GM13976 (cell line): ENCODE results near the gene USF2.
A peak's percentile ranks its signal among the peaks of the same experiment; 100 is the strongest.

ENCODE experiments used
- DNase-seq: peaks from one replicate; pipeline ENCODE4 v3.0.0; 2012; ENCODE audit warnings: low spot score
- in situ Hi-C: fragments of 300-500 bp; cut with MboI; formaldehyde crosslinking; loops from one replicate; pipeline ENCODE4 v1.12.0; 2022; ENCODE audit warnings: low sequenced_read_pairs, mixed read lengths, inconsistent platforms; ENCODE audit not compliant: unreplicated experiment
- TF ChIP-seq, protein P1 (sequence below): IDR thresholded peaks from 2 replicates; pipeline ENCODE4 v1.5.1; 2012; ENCODE audit warnings: borderline replicate concordance, mild to moderate bottlenecking; ENCODE audit not compliant: insufficient read depth; ENCODE audit errors: extremely low read depth, missing control alignments, control extremely low read depth

USF2 gene

DNA sequence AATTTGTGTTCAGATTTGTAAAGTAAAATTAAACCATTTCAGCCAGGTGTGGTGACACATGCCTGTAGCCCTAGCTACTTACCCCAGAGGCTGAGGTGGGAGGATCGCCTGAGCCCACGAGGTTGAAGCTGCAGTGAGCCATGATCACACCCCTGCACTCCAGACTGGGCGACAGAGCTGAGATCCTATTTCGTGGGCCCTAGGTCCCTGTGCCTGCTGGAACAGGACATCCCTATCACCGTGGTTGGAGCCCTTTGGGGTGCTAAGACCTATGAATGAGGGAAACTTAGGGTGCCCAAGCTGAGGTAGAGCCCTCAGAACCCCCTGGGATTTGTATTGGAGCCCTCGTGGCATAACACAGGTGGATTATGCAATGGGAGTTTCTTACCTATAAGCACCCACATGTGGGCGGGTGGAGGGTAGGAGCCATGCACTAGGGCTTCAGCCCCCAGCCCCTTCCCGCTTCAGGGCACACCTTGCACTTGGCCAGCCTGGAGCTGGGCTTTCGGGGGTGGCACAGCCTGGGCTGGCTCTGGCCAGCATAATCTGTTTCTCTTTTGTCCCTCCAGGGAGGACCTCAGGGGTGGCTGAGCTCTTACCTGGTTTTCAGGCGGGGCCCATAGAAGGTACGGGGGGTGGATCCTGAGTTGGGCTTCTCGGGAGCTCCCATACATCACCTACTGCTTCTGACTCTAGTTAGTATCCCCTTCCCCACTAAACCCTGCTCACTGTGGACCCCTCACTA is 7.2 kb upstream of the USF2 start:
- in situ Hi-C loops, result no loop called here
- TF ChIP-seq, protein P1, sequence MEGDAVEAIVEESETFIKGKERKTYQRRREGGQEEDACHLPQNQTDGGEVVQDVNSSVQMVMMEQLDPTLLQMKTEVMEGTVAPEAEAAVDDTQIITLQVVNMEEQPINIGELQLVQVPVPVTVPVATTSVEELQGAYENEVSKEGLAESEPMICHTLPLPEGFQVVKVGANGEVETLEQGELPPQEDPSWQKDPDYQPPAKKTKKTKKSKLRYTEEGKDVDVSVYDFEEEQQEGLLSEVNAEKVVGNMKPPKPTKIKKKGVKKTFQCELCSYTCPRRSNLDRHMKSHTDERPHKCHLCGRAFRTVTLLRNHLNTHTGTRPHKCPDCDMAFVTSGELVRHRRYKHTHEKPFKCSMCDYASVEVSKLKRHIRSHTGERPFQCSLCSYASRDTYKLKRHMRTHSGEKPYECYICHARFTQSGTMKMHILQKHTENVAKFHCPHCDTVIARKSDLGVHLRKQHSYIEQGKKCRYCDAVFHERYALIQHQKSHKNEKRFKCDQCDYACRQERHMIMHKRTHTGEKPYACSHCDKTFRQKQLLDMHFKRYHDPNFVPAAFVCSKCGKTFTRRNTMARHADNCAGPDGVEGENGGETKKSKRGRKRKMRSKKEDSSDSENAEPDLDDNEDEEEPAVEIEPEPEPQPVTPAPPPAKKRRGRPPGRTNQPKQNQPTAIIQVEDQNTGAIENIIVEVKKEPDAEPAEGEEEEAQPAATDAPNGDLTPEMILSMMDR, result no peak
- peak; percentile 30 for DNase-seq

- peak; percentile 17 for DNase-seq
- in situ Hi-C loops, result no loop called here
- TF ChIP-seq, protein P1, result no peak
These were observed 6.5 kb upstream of the USF2 start for GRCh38 chr19:35262101-35262761.

DNA sequence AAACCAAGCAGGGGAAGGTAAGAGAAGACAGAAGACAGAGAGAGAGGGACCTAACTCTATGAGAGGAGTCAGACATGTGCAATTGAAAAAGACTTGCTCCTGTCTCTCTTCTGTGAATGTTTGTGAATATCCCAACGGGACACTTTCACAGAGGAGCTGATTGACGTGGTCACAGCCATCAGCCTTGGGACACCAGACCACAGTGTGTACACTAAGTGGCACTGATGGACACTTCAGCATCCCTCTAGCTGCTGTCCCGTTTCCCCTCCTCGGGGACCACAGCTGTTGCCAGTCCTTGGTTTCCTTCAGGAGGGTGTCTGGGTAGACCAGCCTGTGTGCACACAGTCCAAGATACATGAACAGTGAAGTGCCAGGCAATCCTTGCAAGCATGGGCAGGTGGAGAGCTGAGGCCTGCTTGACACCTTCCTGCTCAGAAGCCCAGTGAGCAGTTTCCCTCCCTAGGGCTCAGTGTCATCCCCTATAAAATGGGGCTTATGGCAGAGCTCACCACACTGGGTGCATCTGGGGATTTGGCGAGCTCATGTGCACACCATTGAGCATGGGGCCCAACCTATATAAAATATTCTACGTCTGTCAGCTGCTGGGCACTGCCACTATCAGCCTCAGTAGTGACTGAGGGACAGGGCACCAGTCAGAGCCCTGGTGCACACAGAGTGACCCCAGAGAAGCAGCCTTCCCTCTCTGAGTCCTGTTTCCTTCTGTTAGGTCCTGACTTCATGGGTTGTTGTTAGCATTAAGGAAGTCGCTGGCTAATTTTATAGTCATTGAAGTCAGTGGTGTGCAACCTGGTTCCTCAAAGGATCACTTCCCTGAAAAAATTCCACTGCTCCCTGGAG is 4.3 kb upstream of the USF2 start:
- TF ChIP-seq, protein P1, result no peak
- in situ Hi-C loops, result no loop called here

DNA sequence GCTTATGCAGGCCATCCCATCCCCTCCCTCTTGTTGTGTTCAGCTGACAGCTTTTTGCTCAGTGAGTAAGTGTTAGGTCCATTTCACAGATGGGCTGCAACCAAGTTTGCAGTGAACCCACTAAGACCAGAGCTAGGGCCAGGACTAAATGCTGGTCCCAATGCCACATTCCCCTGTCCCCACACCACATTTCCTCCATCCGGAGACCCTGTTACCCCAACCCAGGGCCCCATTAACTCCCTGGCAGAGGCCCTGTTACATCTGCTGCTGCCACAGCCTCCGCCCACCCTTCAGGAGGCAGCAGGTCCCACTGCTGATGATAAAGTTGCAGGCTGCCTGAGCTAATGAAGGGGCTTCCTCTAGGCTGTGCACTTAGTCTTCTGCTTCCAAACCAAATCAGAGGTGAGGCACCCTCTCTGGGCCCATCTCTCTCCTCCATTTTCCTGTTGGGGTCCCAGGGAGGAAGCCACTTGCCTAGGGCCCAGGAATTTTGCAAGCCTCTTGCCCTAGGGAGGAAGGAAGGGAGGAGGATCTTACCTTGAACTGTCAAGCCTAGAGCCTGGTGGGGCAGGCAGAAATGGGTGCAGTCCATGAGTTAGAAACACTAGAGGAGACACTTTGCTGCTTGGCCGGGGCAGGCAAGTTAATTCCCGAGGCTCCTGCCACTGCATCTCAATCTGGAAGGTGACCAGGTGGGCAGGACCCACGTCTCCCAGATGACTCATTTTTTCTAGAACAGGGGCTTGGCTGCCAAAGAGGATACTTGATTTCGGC is 3.4 kb upstream of the USF2 start:
- in situ Hi-C loops, result no loop called here
- no peak for DNase-seq
- TF ChIP-seq, protein P1, result no peak

More for the DNA sequence above, 4.3 kb upstream of the USF2 start:
- peak; percentile 13 for DNase-seq

GRCh38 chr19:35265900-35266519 is 2.8 kb upstream of the USF2 start:
- DNase-seq, result peak; percentile 10
- in situ Hi-C loops, result no loop called here
- TF ChIP-seq, protein P1, result no peak
